Measurements from ENCODE around the gene MRPS10.
"Not testable (repeated sequence)": the region's sequence is repeated elsewhere in the genome, so short reads cannot be mapped to it uniquely, and the experiment has no call there.

The MRPS10 gene

GRCh38 chr6:42173101-42173500 lies 44.6 kb downstream of the MRPS10 start, which contains the start of gene GUCA1A:
TSS of gene GUCA1A (plus strand) at chr6:42173364. CDS start at chr6:42173614, 250 bp downstream.
- DNase-seq, result no peak

- no peak for DNase-seq
These were observed 45.7 kb downstream of the MRPS10 start for GRCh38 chr6:42171813-42172581.

- not testable (repeated sequence) for DNase-seq
These were observed 47.9 kb downstream of the MRPS10 start for GRCh38 chr6:42169780-42170179.

GRCh38 chr6:42168650-42169049 lies 49.0 kb downstream of the MRPS10 start:
- no peak for DNase-seq

- DNase-seq, result no peak
These were observed 51.1 kb downstream of the MRPS10 start for GRCh38 chr6:42166444-42167141.

- DNase-seq, result no peak
These were observed 52.6 kb downstream of the MRPS10 start for GRCh38 chr6:42165016-42165415.

- DNase-seq, result no peak
These were observed 53.7 kb downstream of the MRPS10 start for GRCh38 chr6:42163981-42164380.

- no peak for DNase-seq
These were observed 54.8 kb downstream of the MRPS10 start for GRCh38 chr6:42162812-42163211.

- DNase-seq, result no peak
These were observed 55.3 kb downstream of the MRPS10 start for GRCh38 chr6:42162384-42162783.

- no peak for DNase-seq
These were observed 58.1 kb downstream of the MRPS10 start for GRCh38 chr6:42159431-42160024.

GRCh38 chr6:42158631-42159030 lies 59.0 kb downstream of the MRPS10 start:
- no peak for DNase-seq

- no peak for DNase-seq
These were observed 59.6 kb downstream of the MRPS10 start for GRCh38 chr6:42158011-42158410.

Measured in GOT3 (cell line).